Endometrial microvascular endothelial cells (primary cell): ENCODE measurements around the gene PYDC2. TPM values are rescaled to one million over a fixed set of nuclear protein-coding genes. Genes with fewer than 3 reads are reported as not detected.

Experiments
- in situ Hi-C: cut with HindIII; loops from 2 replicates; pipeline ENCODE4 v1.10.0; 2017; ENCODE audit warnings: low sequenced_read_pairs, low pct_unique_long_range_greater_than_20kb; ENCODE audit errors: inconsistent ontology term
- total RNA-seq: library from RNA; depleted of rRNA; stranded (reverse); fragments of >200 nt; gene quantifications from one replicate; pipeline ENCODE4 v1.2.3, GENCODE V29; 2015; ENCODE audit errors: inconsistent ontology term

PYDC2 gene
- total RNA-seq: not detected

GRCh38 chr3:191461113-191461595 is at the start of gene PYDC2:
TSS of gene PYDC2 (plus strand) at chr3:191461163. CDS start at chr3:191461163, 0 bp downstream.
- in situ Hi-C loops: no loop called here

- in situ Hi-C loops: no loop called here
These were observed 48.2 kb upstream of the PYDC2 start for GRCh38 chr3:191412759-191413158.

GRCh38 chr3:191414286-191414685 is 46.7 kb upstream of the PYDC2 start:
- in situ Hi-C loops: no loop called here

GRCh38 chr3:191414732-191415131 is 46.2 kb upstream of the PYDC2 start:
- in situ Hi-C loops: no loop called here

GRCh38 chr3:191415566-191415965 is 45.4 kb upstream of the PYDC2 start:
- in situ Hi-C loops: no loop called here

- in situ Hi-C loops: no loop called here
These were observed 43.6 kb upstream of the PYDC2 start for GRCh38 chr3:191417457-191417729.

- in situ Hi-C loops: no loop called here
These were observed 40.2 kb upstream of the PYDC2 start for GRCh38 chr3:191420771-191421170.

GRCh38 chr3:191424881-191425280 is 36.1 kb upstream of the PYDC2 start:
- in situ Hi-C loops: no loop called here

GRCh38 chr3:191425322-191425734 is 35.6 kb upstream of the PYDC2 start:
- in situ Hi-C loops: no loop called here

GRCh38 chr3:191426311-191426710 is 34.7 kb upstream of the PYDC2 start:
- in situ Hi-C loops: no loop called here

- in situ Hi-C loops: no loop called here
These were observed 32.8 kb upstream of the PYDC2 start for GRCh38 chr3:191428177-191428576.

GRCh38 chr3:191430103-191430502 is 30.9 kb upstream of the PYDC2 start:
- in situ Hi-C loops: no loop called here

- in situ Hi-C loops: no loop called here
These were observed 29.7 kb upstream of the PYDC2 start for GRCh38 chr3:191431160-191431822.

- in situ Hi-C loops: no loop called here
These were observed 28.8 kb upstream of the PYDC2 start for GRCh38 chr3:191432162-191432561.

GRCh38 chr3:191434024-191434423 is 26.9 kb upstream of the PYDC2 start:
- in situ Hi-C loops: no loop called here

- in situ Hi-C loops: no loop called here
These were observed 25.0 kb upstream of the PYDC2 start for GRCh38 chr3:191435981-191436380.

- in situ Hi-C loops: no loop called here
These were observed 22.7 kb upstream of the PYDC2 start for GRCh38 chr3:191438150-191438814.

- in situ Hi-C loops: no loop called here
These were observed 20.4 kb upstream of the PYDC2 start for GRCh38 chr3:191440532-191440931.

- in situ Hi-C loops: no loop called here
These were observed 19.3 kb upstream of the PYDC2 start for GRCh38 chr3:191441687-191442086.

- in situ Hi-C loops: no loop called here
These were observed 16.4 kb upstream of the PYDC2 start for GRCh38 chr3:191444569-191444968.

GRCh38 chr3:191449256-191449655 is 11.7 kb upstream of the PYDC2 start:
- in situ Hi-C loops: no loop called here
